H1 (cell line): ENCODE data around the gene ITSN1.

Experiments used
- EP300 ChIP-seq, 2 experiments: IDR thresholded peaks; 1 replicate in 1 of 2; 2 replicates in 1 of 2; pipeline ENCODE4 v1.6.1; 2011 to 2012; ENCODE audit warnings: low read depth in 2 of 2, low read length in 2 of 2, mild to moderate bottlenecking in 2 of 2, borderline replicate concordance in 1 of 2, inconsistent platforms in 1 of 2, moderate library complexity in 1 of 2
- MAFK ChIP-seq: IDR thresholded peaks from 2 replicates; pipeline ENCODE4 v1.6.1; 2012; ENCODE audit warnings: low read depth, mild to moderate bottlenecking, improper control_type of control experiment, low read length
- POLR2A ChIP-seq, 2 experiments: IDR thresholded peaks; 1 replicate in 1 of 2; 2 replicates in 1 of 2; pipeline ENCODE4 v1.6.1; 2011; ENCODE audit warnings: low read depth in 2 of 2, low read length in 2 of 2, mild to moderate bottlenecking in 2 of 2; ENCODE audit errors: control extremely low read depth in 1 of 2
- RAD21 ChIP-seq, 2 experiments: IDR thresholded peaks in 1 of 2; conservative IDR thresholded peaks in 1 of 2; 2 replicates each; pipeline ENCODE4 v1.6.1; 2011; ENCODE audit warnings: low read depth in 2 of 2, low read length in 2 of 2, improper control_type of control experiment in 1 of 2, inconsistent platforms in 1 of 2, mild to moderate bottlenecking in 1 of 2, moderate library complexity in 1 of 2
- TAF1 ChIP-seq: IDR thresholded peaks from 2 replicates; pipeline ENCODE4 v1.6.1; 2011; ENCODE audit warnings: mild to moderate bottlenecking, low read depth, low read length
- TF ChIP-seq, protein P1 (sequence below): IDR thresholded peaks from 2 replicates; pipeline ENCODE4 v1.6.1; 2012; ENCODE audit warnings: low read length, inconsistent platforms
- TF ChIP-seq, protein P2 (sequence below): fragments of 300-600 bp; sonication (generic); IDR thresholded peaks from 2 replicates; pipeline ENCODE4 v1.7.1; 2012; ENCODE audit warnings: low read length, moderate library complexity, mild to moderate bottlenecking, inconsistent platforms; ENCODE audit not compliant: insufficient replicate concordance
- TF ChIP-seq, protein P3 (sequence below), 3 experiments: IDR thresholded peaks; 1 replicate in 2 of 3; 2 replicates in 1 of 3; pipeline versions ENCODE4 v1.5.1 to v1.6.1; 2011; ENCODE audit warnings: low read length in 3 of 3, mild to moderate bottlenecking in 3 of 3, inconsistent platforms in 2 of 3, low read depth in 1 of 3, moderate library complexity in 1 of 3; ENCODE audit not compliant: insufficient read depth in 1 of 3; ENCODE audit errors: control extremely low read depth in 1 of 3

DNA sequence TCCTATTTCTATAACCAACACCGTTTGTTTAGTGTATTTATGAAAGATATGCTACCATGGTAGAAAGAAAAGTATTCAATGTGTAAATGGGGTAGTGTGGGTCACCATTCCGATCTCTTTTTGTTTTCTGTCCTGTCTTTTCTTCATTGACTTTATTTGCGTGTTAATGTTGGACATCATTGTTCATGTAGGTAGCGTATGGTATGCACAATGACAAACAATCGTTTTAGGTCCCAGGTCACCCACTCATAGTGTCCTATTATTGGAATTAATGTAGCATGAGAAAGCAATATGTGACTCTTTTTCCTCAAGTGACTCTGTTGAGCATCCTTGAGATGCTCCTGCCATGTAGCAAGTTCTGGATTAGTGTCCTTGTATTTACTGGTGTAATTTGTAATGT, 247.9 kb downstream of the ITSN1 start:
- no peak for TF ChIP-seq MAFK
- TF ChIP-seq EP300 (IDR thresholded peaks at IDR 0.05; ENCODE audit: borderline replicate concordance in 1 of 2, low read depth in 2 of 2, low read length in 2 of 2), result no peak
- TF ChIP-seq, protein P1, sequence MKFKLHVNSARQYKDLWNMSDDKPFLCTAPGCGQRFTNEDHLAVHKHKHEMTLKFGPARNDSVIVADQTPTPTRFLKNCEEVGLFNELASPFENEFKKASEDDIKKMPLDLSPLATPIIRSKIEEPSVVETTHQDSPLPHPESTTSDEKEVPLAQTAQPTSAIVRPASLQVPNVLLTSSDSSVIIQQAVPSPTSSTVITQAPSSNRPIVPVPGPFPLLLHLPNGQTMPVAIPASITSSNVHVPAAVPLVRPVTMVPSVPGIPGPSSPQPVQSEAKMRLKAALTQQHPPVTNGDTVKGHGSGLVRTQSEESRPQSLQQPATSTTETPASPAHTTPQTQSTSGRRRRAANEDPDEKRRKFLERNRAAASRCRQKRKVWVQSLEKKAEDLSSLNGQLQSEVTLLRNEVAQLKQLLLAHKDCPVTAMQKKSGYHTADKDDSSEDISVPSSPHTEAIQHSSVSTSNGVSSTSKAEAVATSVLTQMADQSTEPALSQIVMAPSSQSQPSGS, result no peak
- TF ChIP-seq, protein P2, sequence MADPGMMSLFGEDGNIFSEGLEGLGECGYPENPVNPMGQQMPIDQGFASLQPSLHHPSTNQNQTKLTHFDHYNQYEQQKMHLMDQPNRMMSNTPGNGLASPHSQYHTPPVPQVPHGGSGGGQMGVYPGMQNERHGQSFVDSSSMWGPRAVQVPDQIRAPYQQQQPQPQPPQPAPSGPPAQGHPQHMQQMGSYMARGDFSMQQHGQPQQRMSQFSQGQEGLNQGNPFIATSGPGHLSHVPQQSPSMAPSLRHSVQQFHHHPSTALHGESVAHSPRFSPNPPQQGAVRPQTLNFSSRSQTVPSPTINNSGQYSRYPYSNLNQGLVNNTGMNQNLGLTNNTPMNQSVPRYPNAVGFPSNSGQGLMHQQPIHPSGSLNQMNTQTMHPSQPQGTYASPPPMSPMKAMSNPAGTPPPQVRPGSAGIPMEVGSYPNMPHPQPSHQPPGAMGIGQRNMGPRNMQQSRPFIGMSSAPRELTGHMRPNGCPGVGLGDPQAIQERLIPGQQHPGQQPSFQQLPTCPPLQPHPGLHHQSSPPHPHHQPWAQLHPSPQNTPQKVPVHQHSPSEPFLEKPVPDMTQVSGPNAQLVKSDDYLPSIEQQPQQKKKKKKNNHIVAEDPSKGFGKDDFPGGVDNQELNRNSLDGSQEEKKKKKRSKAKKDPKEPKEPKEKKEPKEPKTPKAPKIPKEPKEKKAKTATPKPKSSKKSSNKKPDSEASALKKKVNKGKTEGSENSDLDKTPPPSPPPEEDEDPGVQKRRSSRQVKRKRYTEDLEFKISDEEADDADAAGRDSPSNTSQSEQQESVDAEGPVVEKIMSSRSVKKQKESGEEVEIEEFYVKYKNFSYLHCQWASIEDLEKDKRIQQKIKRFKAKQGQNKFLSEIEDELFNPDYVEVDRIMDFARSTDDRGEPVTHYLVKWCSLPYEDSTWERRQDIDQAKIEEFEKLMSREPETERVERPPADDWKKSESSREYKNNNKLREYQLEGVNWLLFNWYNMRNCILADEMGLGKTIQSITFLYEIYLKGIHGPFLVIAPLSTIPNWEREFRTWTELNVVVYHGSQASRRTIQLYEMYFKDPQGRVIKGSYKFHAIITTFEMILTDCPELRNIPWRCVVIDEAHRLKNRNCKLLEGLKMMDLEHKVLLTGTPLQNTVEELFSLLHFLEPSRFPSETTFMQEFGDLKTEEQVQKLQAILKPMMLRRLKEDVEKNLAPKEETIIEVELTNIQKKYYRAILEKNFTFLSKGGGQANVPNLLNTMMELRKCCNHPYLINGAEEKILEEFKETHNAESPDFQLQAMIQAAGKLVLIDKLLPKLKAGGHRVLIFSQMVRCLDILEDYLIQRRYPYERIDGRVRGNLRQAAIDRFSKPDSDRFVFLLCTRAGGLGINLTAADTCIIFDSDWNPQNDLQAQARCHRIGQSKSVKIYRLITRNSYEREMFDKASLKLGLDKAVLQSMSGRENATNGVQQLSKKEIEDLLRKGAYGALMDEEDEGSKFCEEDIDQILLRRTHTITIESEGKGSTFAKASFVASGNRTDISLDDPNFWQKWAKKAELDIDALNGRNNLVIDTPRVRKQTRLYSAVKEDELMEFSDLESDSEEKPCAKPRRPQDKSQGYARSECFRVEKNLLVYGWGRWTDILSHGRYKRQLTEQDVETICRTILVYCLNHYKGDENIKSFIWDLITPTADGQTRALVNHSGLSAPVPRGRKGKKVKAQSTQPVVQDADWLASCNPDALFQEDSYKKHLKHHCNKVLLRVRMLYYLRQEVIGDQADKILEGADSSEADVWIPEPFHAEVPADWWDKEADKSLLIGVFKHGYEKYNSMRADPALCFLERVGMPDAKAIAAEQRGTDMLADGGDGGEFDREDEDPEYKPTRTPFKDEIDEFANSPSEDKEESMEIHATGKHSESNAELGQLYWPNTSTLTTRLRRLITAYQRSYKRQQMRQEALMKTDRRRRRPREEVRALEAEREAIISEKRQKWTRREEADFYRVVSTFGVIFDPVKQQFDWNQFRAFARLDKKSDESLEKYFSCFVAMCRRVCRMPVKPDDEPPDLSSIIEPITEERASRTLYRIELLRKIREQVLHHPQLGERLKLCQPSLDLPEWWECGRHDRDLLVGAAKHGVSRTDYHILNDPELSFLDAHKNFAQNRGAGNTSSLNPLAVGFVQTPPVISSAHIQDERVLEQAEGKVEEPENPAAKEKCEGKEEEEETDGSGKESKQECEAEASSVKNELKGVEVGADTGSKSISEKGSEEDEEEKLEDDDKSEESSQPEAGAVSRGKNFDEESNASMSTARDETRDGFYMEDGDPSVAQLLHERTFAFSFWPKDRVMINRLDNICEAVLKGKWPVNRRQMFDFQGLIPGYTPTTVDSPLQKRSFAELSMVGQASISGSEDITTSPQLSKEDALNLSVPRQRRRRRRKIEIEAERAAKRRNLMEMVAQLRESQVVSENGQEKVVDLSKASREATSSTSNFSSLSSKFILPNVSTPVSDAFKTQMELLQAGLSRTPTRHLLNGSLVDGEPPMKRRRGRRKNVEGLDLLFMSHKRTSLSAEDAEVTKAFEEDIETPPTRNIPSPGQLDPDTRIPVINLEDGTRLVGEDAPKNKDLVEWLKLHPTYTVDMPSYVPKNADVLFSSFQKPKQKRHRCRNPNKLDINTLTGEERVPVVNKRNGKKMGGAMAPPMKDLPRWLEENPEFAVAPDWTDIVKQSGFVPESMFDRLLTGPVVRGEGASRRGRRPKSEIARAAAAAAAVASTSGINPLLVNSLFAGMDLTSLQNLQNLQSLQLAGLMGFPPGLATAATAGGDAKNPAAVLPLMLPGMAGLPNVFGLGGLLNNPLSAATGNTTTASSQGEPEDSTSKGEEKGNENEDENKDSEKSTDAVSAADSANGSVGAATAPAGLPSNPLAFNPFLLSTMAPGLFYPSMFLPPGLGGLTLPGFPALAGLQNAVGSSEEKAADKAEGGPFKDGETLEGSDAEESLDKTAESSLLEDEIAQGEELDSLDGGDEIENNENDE, result no peak
- TF ChIP-seq TAF1, result no peak
- no peak for TF ChIP-seq RAD21 (IDR thresholded peaks at IDR 0.05 in 1 of 2, conservative IDR thresholded peaks at IDR 0.05 in 1 of 2; ENCODE audit: low read depth in 2 of 2, low read length in 2 of 2)
- no peak for TF ChIP-seq POLR2A (IDR thresholded peaks at IDR 0.05; ENCODE audit: control extremely low read depth in 1 of 2, low read depth in 2 of 2, low read length in 2 of 2)
- TF ChIP-seq, protein P3, sequence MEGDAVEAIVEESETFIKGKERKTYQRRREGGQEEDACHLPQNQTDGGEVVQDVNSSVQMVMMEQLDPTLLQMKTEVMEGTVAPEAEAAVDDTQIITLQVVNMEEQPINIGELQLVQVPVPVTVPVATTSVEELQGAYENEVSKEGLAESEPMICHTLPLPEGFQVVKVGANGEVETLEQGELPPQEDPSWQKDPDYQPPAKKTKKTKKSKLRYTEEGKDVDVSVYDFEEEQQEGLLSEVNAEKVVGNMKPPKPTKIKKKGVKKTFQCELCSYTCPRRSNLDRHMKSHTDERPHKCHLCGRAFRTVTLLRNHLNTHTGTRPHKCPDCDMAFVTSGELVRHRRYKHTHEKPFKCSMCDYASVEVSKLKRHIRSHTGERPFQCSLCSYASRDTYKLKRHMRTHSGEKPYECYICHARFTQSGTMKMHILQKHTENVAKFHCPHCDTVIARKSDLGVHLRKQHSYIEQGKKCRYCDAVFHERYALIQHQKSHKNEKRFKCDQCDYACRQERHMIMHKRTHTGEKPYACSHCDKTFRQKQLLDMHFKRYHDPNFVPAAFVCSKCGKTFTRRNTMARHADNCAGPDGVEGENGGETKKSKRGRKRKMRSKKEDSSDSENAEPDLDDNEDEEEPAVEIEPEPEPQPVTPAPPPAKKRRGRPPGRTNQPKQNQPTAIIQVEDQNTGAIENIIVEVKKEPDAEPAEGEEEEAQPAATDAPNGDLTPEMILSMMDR (IDR thresholded peaks at IDR 0.05; ENCODE audit: control extremely low read depth in 1 of 3, insufficient read depth in 1 of 3, low read depth in 1 of 3, low read length in 3 of 3), result no peak
